Adipose tissue (tissue), 3 donors: ENCODE data around the gene HHEX. TPM values are rescaled to one million over a fixed set of nuclear protein-coding genes. Genes with fewer than 3 reads are reported as not detected.

ENCODE experiments used
- H3K27ac ChIP-seq: one replicate; pipeline ENCODE4 v1.5.1; 2013; ENCODE audit warnings: low read depth, low read length
- WGBS, 3 donors: extraction: QIAGEN DNeasy Blood & Tissue Kit; methylation state at CpG; one replicate each; pipeline ENCODE4 v1.1.7; 2013; 5-methylcytosine and 5-hydroxymethylcytosine counted together
- polyA plus RNA-seq, 3 donors: library from polyadenylated mRNA; stranded (reverse); fragments of 200-250 nt; gene quantifications; one replicate each; pipeline ENCODE4 v1.2.3, GENCODE V29; 2013
- donor health status: healthy with polysubstance abuse.
- donor health status: Bipolar disorder and iron deficiency.
- donor health status: healthy.

The HHEX gene
- polyA plus RNA-seq, 3 donors: 13.8 to 17.2 (median 15.5) TPM

GRCh38 chr10:92691591-92692079 is 1.9 kb downstream of the HHEX start:
- no peak overlapping the region for H3K27ac ChIP-seq
- 12 to 49% (median 18%) methylated on average over 35 of the region's 35 CpGs for WGBS, 3 donors

DNA sequence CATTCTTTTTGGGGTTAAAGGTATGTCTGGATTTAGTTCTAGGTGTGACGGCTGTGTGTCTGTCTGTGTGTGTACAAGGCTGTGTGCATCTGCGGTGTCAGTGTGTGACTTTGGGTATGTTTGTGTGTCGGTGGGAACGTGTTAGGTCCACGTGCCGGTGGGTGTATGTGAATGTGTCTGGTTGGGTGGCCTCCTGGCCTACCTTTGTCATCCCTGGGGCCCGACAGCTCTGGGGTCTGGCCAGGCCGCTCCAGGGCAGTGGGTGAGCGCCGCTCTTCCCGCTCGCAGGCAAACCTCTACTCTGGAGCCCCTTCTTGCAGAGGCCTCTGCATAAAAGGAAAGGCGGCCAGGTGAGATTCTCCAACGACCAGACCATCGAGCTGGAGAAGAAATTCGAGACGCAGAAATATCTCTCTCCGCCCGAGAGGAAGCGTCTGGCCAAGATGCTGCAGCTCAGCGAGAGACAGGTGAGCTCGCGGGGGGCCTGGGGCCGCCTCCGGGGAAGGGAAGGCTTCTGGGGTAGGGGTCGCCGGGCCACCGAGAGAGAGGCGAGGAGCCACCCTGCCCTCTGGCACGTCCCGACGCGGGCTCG is 2.4 kb downstream of the HHEX start:
- no peak overlapping the region for H3K27ac ChIP-seq
- WGBS, 3 donors: 16 to 42% (median 27%) methylated on average over 34 of the region's 34 CpGs

DNA sequence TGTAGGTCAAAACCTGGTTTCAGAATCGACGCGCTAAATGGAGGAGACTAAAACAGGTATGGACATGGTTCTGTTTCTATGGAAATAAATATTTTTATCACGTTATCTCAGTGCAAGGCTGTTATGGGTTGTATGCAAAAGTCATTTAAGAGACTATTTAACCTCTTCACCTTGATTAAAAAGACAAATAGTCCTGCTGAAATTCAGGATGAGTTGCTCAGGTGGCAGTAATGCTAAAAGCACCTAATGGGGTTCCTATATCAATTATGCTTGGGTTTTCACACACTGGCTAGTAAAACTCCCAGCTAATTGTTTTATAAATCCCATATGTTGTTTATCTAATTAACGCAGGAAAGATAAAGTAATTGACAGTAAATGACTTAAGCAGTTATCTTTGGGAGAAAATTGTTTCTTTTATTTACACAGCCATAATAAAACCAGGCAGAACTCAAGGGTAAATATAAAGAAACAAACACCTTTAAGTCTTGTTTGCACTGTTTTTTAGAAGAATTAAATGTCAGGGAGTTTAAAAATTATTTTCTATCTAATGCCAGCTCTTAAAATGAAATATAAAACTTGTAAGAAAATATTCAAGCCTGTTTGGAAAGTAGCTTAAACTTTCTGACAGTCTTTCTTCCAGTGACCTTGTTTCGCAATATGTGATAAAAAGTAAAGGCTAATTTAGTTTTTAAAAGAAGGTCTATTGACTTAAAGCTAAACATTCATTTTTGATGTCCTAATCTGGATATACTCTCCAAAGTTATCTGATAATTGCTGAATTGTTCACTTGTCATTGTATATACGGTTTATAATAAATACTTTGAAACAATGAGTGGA is 3.2 kb downstream of the HHEX start:
- WGBS, 3 donors: 37 to 40% (median 37%) methylated on average over 7 of the region's 7 CpGs
- no peak overlapping the region for H3K27ac ChIP-seq

DNA sequence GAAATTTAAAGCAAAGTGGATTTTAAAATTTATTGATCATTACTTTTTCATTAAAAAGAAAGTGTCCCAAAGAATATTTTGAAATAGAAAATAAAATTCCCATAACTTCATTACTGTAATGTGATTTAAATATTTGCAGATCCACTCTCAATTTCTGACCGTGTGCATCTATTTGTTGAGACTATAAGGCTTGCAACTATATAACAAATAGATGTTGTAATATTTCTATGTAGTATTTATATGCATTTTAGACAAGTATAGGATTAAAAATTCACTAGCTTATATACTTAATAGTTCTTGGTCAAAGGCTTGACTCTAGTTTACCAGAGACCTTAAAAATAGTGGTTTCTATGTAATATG is 3.8 kb downstream of the HHEX start:
- WGBS, 3 donors: 38 to 59% (median 58%) methylated on average over 1 of the region's 1 CpG
- H3K27ac ChIP-seq: no peak overlapping the region

DNA sequence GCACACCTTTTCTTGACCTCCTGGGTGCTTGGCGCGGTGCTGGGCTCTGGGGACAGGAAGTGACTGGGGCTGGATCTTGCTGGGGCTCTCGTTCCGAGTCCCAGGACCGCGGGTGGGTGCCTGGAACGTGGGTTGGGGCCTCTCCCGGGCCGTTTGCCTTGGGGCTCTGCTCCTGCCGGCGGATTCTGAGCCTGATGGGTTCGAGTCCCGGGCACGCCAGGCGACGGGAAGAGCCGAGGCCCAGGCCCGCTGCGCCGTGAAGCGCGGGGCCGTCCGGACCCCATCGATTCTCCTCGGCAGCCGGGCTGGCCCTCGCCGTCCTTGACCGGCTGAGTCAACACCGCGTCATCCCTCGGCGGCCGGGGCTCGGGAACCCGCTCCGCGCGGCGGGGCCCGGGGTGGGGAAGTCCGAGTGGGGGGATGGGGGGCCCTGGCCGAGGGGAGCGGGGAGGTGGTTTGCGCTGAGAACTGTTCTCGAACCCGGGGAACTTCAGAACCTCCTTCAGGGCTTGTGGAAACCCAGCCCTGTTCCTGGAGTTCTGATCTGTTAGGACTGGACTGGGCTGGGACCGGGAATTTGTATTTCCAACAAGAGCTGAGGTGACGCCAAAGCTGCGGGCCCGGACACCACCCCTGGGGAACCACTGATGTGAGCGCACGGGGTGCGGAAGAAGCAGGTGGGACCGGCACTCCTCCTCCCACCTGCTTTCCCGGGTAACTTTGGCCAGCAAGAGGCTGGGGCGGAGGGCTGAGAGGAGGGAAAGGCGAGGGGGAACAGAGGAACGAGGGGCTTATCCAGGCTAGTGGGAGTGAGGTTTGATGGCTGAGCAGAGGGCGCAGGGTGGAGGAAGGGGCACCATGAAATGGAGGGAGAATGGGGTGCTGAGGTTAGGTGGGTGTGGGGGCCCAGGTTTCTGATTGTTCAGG is 6.2 kb downstream of the HHEX start:
- WGBS, 3 donors: 30 to 64% (median 54%) methylated on average over 58 to 61 of the region's 61 CpGs
- no peak overlapping the region for H3K27ac ChIP-seq

- 61 to 86% (median 83%) methylated on average over 7 of the region's 7 CpGs for WGBS, 3 donors
- no peak overlapping the region for H3K27ac ChIP-seq
Measured at GRCh38 chr10:92696606-92697383, 7.0 kb downstream of the HHEX start.

DNA sequence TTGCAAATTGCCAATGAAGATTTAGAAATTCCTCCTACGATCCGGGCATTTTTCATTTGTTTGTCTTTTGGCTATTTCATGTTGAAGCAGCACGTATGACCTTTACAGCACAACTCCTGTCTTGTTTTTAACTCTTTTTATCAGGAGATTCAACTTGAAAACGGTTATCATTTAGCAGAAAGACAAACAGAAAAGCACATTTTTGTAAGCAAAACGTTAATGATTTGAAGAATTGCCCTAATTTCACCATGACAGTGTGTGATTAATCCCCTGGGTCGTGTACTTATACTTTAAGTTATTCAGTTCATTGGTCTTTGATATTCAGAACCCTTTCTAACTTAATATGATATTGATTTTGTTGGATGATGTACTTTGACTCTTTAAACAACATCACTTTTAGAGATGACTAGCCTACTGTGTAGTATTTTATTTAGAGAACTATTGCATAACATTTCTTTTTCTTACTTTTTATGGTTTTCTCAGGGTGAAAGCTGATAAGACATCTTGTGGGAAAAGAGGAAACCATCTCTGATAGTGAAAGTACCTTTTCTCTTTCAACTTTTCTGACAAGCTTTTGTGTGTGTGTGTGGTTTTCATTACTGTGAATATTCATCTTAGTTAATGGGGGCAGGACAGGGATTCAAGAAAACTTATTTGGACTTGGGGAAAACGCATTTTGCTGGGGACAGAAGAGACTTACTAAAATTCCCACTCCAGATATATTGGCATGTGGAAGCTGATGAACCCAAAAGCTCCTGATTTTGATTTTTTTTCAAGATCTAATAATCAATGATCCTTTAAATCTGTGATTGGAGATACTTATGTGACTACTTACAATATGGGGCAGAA is 8.1 kb downstream of the HHEX start:
- H3K27ac ChIP-seq: no peak overlapping the region
- WGBS, 3 donors: 20 to 58% (median 50%) methylated on average over 7 of the region's 7 CpGs

GRCh38 chr10:92699193-92699517 is 9.4 kb downstream of the HHEX start:
- no peak overlapping the region for H3K27ac ChIP-seq
- 4 to 55% (median 4%) methylated on average over 3 of the region's 3 CpGs for WGBS, 3 donors

DNA sequence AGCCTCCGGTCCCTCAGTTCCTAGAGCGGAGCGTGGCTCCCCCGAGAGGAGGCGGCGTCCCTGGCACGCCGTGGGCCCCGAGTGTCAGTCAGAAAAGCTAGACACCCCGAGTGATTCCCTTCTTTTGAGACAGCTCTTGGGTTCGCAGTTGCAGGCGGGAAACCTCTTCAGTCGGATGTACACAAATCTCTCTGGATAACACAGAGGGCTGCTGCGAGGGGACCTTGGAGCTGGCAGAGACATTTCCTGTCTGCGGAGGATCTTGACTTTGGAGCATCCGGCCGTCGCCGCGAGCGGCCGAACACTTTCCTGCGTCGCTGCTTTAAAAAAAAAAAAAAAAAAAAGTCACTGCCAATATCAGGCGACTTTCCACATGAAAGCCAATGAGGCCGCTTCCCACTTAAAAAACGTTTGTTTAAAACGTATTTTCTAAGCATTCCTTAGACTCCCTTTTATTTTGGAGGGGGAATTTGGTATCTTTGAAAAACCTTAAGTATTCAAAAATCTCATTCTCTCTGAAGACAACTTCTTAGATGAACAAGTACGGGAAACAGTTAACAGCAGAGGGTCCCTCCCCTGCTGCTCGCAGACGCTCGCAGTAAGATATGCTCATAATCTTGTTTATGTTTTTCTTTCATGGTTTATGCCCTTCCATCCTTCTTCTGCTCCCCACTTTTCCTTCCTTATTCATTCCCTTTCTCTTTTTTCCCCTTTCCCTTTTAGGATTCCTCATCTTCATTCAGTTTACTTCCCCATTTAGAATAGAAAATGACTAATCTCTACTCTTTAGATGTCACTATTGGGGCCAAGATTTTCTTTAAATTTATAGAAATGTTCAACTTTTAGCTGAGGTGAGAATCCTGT is 10.0 kb downstream of the HHEX start:
- WGBS, 3 donors: 1 to 26% (median 2%) methylated on average over 32 of the region's 32 CpGs
- H3K27ac ChIP-seq: no peak overlapping the region

GRCh38 chr10:92702301-92702916 is 12.7 kb downstream of the HHEX start:
- 44 to 79% (median 48%) methylated on average over 4 of the region's 4 CpGs for WGBS, 3 donors
- H3K27ac ChIP-seq: no peak overlapping the region

GRCh38 chr10:92712016-92712889 is 22.5 kb downstream of the HHEX start:
- H3K27ac ChIP-seq: no peak overlapping the region
- WGBS, 3 donors: 74 to 87% (median 78%) methylated on average over 10 of the region's 10 CpGs

DNA sequence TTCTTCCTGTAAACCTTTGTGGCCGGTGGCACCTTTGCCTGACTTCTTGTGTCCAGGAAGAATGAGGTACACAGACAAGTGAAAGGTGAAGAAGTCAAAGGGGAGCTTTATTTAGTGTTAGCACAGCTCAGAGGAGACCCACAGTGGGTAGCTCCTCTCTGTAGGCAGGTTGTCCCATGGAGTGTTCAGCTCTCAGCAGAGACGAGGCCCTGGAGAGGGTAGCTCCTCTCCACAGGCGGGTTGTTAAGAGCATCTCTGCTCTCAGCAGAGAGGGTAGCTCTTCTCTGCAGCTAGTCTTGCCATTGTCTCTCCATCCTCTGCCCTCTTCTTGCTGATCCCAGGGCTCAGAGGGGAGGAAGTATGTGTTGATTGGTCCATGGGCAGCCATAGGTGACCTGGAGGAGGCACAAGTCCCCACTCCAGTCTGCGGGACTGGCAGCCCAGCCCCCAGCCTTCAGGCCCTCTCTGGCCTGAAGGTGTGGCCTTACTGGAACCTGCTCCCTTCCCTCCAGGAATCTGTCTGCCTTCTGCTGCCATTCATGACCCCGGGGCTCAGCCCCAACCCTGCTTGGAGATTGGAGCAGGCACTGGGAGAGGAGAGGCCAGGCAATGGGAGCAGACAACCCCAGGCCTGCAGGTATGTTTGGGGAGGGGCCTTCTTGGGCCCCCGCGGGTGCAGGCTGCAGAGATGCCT is 24.5 kb downstream of the HHEX start:
- no peak overlapping the region for H3K27ac ChIP-seq
- WGBS, 3 donors: 91 to 95% (median 91%) methylated on average over 7 of the region's 7 CpGs

- 90 to 100% (median 100%) methylated on average over 3 of the region's 3 CpGs for WGBS, 3 donors
- H3K27ac ChIP-seq: no peak overlapping the region
Measured at GRCh38 chr10:92714872-92715271, 25.1 kb downstream of the HHEX start.

DNA sequence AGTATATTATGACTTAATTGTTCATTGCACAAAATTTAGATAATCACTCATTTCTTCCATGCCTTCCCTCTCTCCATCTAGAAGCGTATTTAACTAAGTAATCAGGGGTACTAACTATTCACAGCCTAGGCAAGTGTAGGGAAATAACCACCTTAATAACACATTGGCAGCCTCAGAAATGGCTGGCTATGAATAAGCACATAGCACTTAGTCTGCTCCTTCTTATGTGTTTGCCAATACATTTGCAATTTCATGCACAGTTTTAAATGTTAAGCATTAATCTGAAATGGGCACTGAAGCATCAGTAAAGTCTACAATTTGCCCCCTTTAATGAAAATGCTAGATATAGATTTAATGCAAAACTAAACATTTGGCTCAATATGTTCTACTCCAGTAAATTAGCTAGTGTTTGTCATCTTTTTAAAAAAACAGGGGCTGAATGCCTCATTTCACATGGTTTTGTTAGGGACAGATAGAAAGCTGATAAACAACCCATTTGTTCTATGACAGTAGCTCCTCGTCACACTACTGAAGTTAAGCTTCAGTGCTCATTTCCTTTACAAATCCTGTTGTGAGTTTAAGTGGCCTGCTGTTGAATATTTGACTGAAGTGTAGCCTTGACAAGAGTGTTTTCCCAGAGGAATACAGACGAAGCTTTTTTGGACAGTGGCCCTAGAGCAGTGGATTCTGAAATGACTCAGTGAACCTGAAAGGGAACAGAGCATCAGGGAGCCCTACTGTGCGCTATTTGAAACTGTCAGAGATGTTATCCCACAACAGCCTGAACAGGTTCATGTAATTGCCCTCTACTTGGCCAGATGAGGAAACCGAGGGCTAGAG is 30.5 kb downstream of the HHEX start:
- H3K27ac ChIP-seq: no peak overlapping the region
- WGBS, 3 donors: 59 to 67% (median 60%) methylated on average over 5 of the region's 5 CpGs
